H1 (cell line): Measurements from ENCODE around the gene SORCS3. TPM values are rescaled to one million over a fixed set of nuclear protein-coding genes. Genes with fewer than 3 reads are reported as not detected.

Source experiments
- CTCF ChIA-PET: fragments of 300-600 bp; sonication (Branson Sonifier 250); formaldehyde crosslinking; loops from one replicate; lab custom pipeline; 2021; ENCODE audit not compliant: partially characterized antibody; lab: Charles Lee
- POLR2A ChIA-PET: fragments of 300-600 bp; sonication (Branson Sonifier 250); formaldehyde crosslinking; loops from one replicate; lab custom pipeline; 2021; ENCODE audit warnings: inconsistent platforms; ENCODE audit not compliant: partially characterized antibody; lab: Charles Lee
- DNase-seq, 2 experiments: peaks; one replicate each; pipeline versions ENCODE4 v3.0.0 to v3.0.0-alpha.2; 2010 to 2022; ENCODE audit warnings: low spot score in 2 of 2, low read depth in 1 of 2, mixed read lengths in 1 of 2
- FAIRE-seq: peaks from 2 replicates; lab custom pipeline; 2011; peaks lifted over from hg19 to GRCh38; lab: Jason Lieb, UNC
- H2AFZ ChIP-seq: 2 replicates; pipeline ENCODE4 v1.8.1; 2012; ENCODE audit warnings: low read length, inconsistent platforms
- H2AK5ac ChIP-seq: 2 replicates; pipeline ENCODE4 v1.6.1; 2013; ENCODE audit warnings: low read depth, low read length
- H2BK120ac ChIP-seq: replicated peaks from 2 replicates; pipeline ENCODE3; 2013; ENCODE audit warnings: low read depth, low read length, inconsistent platforms
- H2BK12ac ChIP-seq: 2 replicates; pipeline ENCODE4 v1.6.1; 2013; ENCODE audit warnings: low read depth, low read length
- H2BK15ac ChIP-seq: 2 replicates; pipeline ENCODE4 v1.6.1; 2013; ENCODE audit warnings: low read length
- H2BK20ac ChIP-seq: 2 replicates; pipeline ENCODE4 v1.6.1; 2013; ENCODE audit warnings: low read length
- H2BK5ac ChIP-seq: 2 replicates; pipeline ENCODE4 v1.6.1; 2013; ENCODE audit warnings: low read depth, low read length
- H3K14ac ChIP-seq: 2 replicates; pipeline ENCODE4 v1.6.1; 2013; ENCODE audit warnings: inconsistent platforms; ENCODE audit not compliant: insufficient read length
- H3K18ac ChIP-seq: 2 replicates; pipeline ENCODE4 v1.6.1; 2013; ENCODE audit warnings: low read length; ENCODE audit errors: extremely low read depth
- H3K23ac ChIP-seq: 2 replicates; pipeline ENCODE4 v1.6.1; 2013; ENCODE audit warnings: inconsistent platforms; ENCODE audit not compliant: insufficient read length
- H3K23me2 ChIP-seq: 2 replicates; pipeline ENCODE4 v1.6.1; 2013; ENCODE audit warnings: low read depth, low read length
- H3K27ac ChIP-seq: 2 replicates; pipeline ENCODE4 v1.6.1; 2011; ENCODE audit warnings: low read depth, low read length, inconsistent platforms
- H3K27me3 ChIP-seq, 4 experiments: replicated peaks in 1 of 4; 1 replicate in 1 of 4; 2 replicates in 3 of 4; pipeline versions ENCODE4 v1.6.1 to v1.8.1; 2011 to 2013; ENCODE audit warnings: low read length in 3 of 4, mild to moderate bottlenecking in 3 of 4, inconsistent platforms in 2 of 4, mixed read lengths in 2 of 4, moderate library complexity in 1 of 4; ENCODE audit not compliant: control insufficient read depth in 3 of 4, insufficient read depth in 3 of 4; ENCODE audit errors: extremely low read depth in 1 of 4
- H3K36me3 ChIP-seq, 4 experiments: 2 replicates each; pipeline versions ENCODE4 v1.6.1 to v1.8.1; 2011 to 2013; ENCODE audit warnings: mild to moderate bottlenecking in 4 of 4, low read length in 3 of 4, moderate library complexity in 2 of 4, control low read depth in 1 of 4, inconsistent platforms in 1 of 4; ENCODE audit not compliant: insufficient read depth in 4 of 4, control insufficient read depth in 2 of 4
- H3K4ac ChIP-seq: replicated peaks from 2 replicates; pipeline ENCODE3; 2013; ENCODE audit warnings: low read length, low read depth, mixed read lengths, inconsistent platforms; ENCODE audit not compliant: insufficient read length
- H3K4me1 ChIP-seq, 4 experiments: replicated peaks in 1 of 4; 1 replicate in 1 of 4; 2 replicates in 3 of 4; pipeline versions ENCODE4 v1.6.1 to v1.8.1; 2011 to 2013; ENCODE audit warnings: low read length in 3 of 4, inconsistent platforms in 2 of 4, mixed read lengths in 1 of 4; ENCODE audit not compliant: insufficient read depth in 4 of 4, control insufficient read depth in 3 of 4
- H3K4me2 ChIP-seq, 2 experiments: 2 replicates each; pipeline versions ENCODE4 v1.6.1 to v1.8.1; 2011 to 2013; ENCODE audit warnings: low read depth in 2 of 2, low read length in 2 of 2, control low read depth in 1 of 2, inconsistent platforms in 1 of 2, mild to moderate bottlenecking in 1 of 2; ENCODE audit not compliant: insufficient read depth in 1 of 2
- H3K4me3 ChIP-seq, 4 experiments: fragments of 200-600, 300-600 bp in 1 of 4; sonication (generic), shearing (Covaris generic), sonication (Bioruptor Twin) in 1 of 4; 2 replicates each; pipeline versions ENCODE4 v1.5.1 to v1.8.1; 2011 to 2016; ENCODE audit warnings: low read length in 4 of 4, low read depth in 3 of 4, control low read depth in 2 of 4, inconsistent platforms in 2 of 4, mild to moderate bottlenecking in 2 of 4, mixed read lengths in 1 of 4, moderate library complexity in 1 of 4; ENCODE audit not compliant: insufficient read depth in 2 of 4; ENCODE audit errors: extremely low read depth in 1 of 4
- H3K56ac ChIP-seq: replicated peaks from 2 replicates; pipeline ENCODE3; 2013; ENCODE audit warnings: low read depth, mild to moderate bottlenecking, mixed read lengths, low read length, inconsistent platforms; ENCODE audit not compliant: insufficient read length
- H3K79me1 ChIP-seq: 2 replicates; pipeline ENCODE4 v1.6.1; 2013; ENCODE audit warnings: low read depth, low read length, control low read depth
- H3K79me2 ChIP-seq, 2 experiments: 2 replicates each; pipeline versions ENCODE4 v1.6.1 to v1.8.1; 2012 to 2013; ENCODE audit warnings: low read length in 2 of 2, mild to moderate bottlenecking in 2 of 2, inconsistent platforms in 1 of 2; ENCODE audit not compliant: insufficient read depth in 2 of 2, control insufficient read depth in 1 of 2
- H3K9ac ChIP-seq, 4 experiments: replicated peaks in 1 of 4; 1 replicate in 1 of 4; 2 replicates in 3 of 4; pipeline versions ENCODE4 v1.6.1 to v1.8.1; 2011 to 2013; ENCODE audit warnings: low read depth in 3 of 4, low read length in 3 of 4, control low read depth in 2 of 4, mild to moderate bottlenecking in 2 of 4, moderate library complexity in 2 of 4, inconsistent platforms in 1 of 4; ENCODE audit errors: extremely low read depth in 1 of 4
- H3K9me3 ChIP-seq, 2 experiments: 2 replicates each; pipeline versions ENCODE4 v1.6.1 to v1.8.1; 2012 to 2013; ENCODE audit warnings: mild to moderate bottlenecking in 2 of 2, moderate library complexity in 2 of 2, control low read depth in 1 of 2, inconsistent platforms in 1 of 2, low read depth in 1 of 2, low read length in 1 of 2, mixed read lengths in 1 of 2; ENCODE audit not compliant: insufficient read depth in 2 of 2
- H4K20me1 ChIP-seq, 2 experiments: replicated peaks in 1 of 2; 2 replicates each; pipeline versions ENCODE3 to v1.8.1; 2011 to 2013; ENCODE audit warnings: inconsistent platforms in 2 of 2, low read length in 2 of 2, mild to moderate bottlenecking in 1 of 2; ENCODE audit not compliant: insufficient read depth in 2 of 2, control insufficient read depth in 1 of 2
- H4K5ac ChIP-seq: 2 replicates; pipeline ENCODE4 v1.6.1; 2013; ENCODE audit warnings: low read length, low read depth, mixed read lengths, inconsistent platforms; ENCODE audit not compliant: insufficient read length
- H4K8ac ChIP-seq: 2 replicates; pipeline ENCODE4 v1.8.0; 2013; ENCODE audit warnings: mild to moderate bottlenecking, moderate library complexity, low read length, inconsistent platforms; ENCODE audit not compliant: insufficient read depth; ENCODE audit errors: extremely low read depth
- H4K91ac ChIP-seq: replicated peaks from 2 replicates; pipeline ENCODE3; 2013; ENCODE audit warnings: low read length, mixed read lengths, inconsistent platforms; ENCODE audit not compliant: insufficient read length
- ATF2 ChIP-seq: IDR thresholded peaks from 2 replicates; pipeline ENCODE4 v1.6.1; 2012; ENCODE audit warnings: low read length, inconsistent platforms
- BCL11A ChIP-seq, 2 experiments: IDR thresholded peaks; one replicate each; pipeline ENCODE4 v1.6.1; 2011; ENCODE audit warnings: low read depth in 2 of 2, low read length in 2 of 2, mild to moderate bottlenecking in 2 of 2
- CBX5 ChIP-seq: fragments of 300-800, 300-1000 bp; sonication (generic); IDR thresholded peaks from 2 replicates; pipeline ENCODE4 v1.7.1; 2016; ENCODE audit warnings: antibody characterized with exemption, low read length, low read depth
- CBX8 ChIP-seq: fragments of 300-800, 300-1000 bp; sonication (generic); IDR thresholded peaks from 2 replicates; pipeline ENCODE4 v1.7.1; 2016; ENCODE audit warnings: low read depth, low read length, borderline replicate concordance
- EZH2 ChIP-seq: fragments of 200-600 bp; sonication (generic); IDR thresholded peaks from 2 replicates; pipeline ENCODE4 v1.7.1; 2012; ENCODE audit warnings: low read depth, mild to moderate bottlenecking, moderate library complexity, low read length, inconsistent platforms; ENCODE audit not compliant: severe bottlenecking
- GTF2F1 ChIP-seq: IDR thresholded peaks from 2 replicates; pipeline ENCODE4 v1.6.1; 2012; ENCODE audit warnings: low read depth, low read length, improper control_type of control experiment, borderline replicate concordance
- HDAC6 ChIP-seq: IDR thresholded peaks from one replicate; pipeline ENCODE4 v1.7.1; 2012; ENCODE audit warnings: low read depth, mild to moderate bottlenecking, inconsistent platforms, low read length, moderate library complexity
- KDM1A ChIP-seq: fragments of 200-600, 300-600 bp; sonication (generic); IDR thresholded peaks from 2 replicates; pipeline ENCODE4 v1.7.1; 2016; ENCODE audit warnings: mild to moderate bottlenecking, low read length, borderline replicate concordance
- MAFK ChIP-seq: IDR thresholded peaks from 2 replicates; pipeline ENCODE4 v1.6.1; 2012; ENCODE audit warnings: low read depth, mild to moderate bottlenecking, improper control_type of control experiment, low read length
- POU5F1 ChIP-seq: IDR thresholded peaks from 2 replicates; pipeline ENCODE4 v1.6.1; 2011; ENCODE audit warnings: low read depth, mild to moderate bottlenecking, low read length, moderate library complexity
- RAD21 ChIP-seq, 2 experiments: IDR thresholded peaks in 1 of 2; conservative IDR thresholded peaks in 1 of 2; 2 replicates each; pipeline ENCODE4 v1.6.1; 2011; ENCODE audit warnings: low read depth in 2 of 2, low read length in 2 of 2, improper control_type of control experiment in 1 of 2, inconsistent platforms in 1 of 2, mild to moderate bottlenecking in 1 of 2, moderate library complexity in 1 of 2
- TAF7 ChIP-seq: optimal IDR thresholded peaks from 2 replicates; pipeline ENCODE3; 2011; ENCODE audit warnings: low read depth, mild to moderate bottlenecking, inconsistent platforms, low read length, moderate library complexity, borderline replicate concordance
- WGBS, 2 experiments: shearing (Covaris generic) in 1 of 2; methylation state at CpG; one replicate each; pipeline versions ENCODE4 v1.1.6 to v1.1.7; 2013 to 2015; ENCODE audit warnings: low lambda C conversion rate in 2 of 2, mixed read lengths in 2 of 2, inconsistent platforms in 1 of 2, low coverage in 1 of 2, missing lambda C conversion rate in 1 of 2; ENCODE audit not compliant: insufficient replicate concordance in 2 of 2, insufficient coverage in 1 of 2, insufficient read length in 1 of 2; ENCODE audit errors: extremely low coverage in 1 of 2, missing lambda C conversion rate in 1 of 2; 5-methylcytosine and 5-hydroxymethylcytosine counted together
- polyA plus RNA-seq, 7 experiments: library from polyadenylated mRNA; depleted of rRNA in 3 of 7; stranded (reverse) in 5 of 7; unstranded in 2 of 7; fragments of >200 nt in 5 of 7; fragments of 200-250 nt in 2 of 7; gene quantifications; 1 replicate in 5 of 7; 2 replicates in 1 of 7; 4 replicates in 1 of 7; pipeline versions ENCODE4 v1.2.1 to v1.2.3, GENCODE V29; 2011 to 2013; ENCODE audit warnings: missing spikeins in 2 of 7, mixed read lengths in 2 of 7
- total RNA-seq: library from RNA; stranded (reverse); fragmentation: NEBNext Ultra II Directional; extraction: Animal tissue kit (Norgen Biotek cat#: 25700); gene quantifications from 2 replicates; pipeline ENCODE4 v1.2.1, GENCODE V29; 2021

SORCS3 gene
- total and polyA plus RNA-seq, 2 of the 8 experiments (the other 6 are each of a cell fraction or from before 2014, with no cell fraction given): 0.26 to 0.88 TPM

GRCh38 chr10:105145711-105146110, 504.6 kb downstream of the SORCS3 start:
- Histone ChIP-seq H3K23ac (no peak overlapping the region), H4K91ac (no peak overlapping the region), H2BK5ac (no peak overlapping the region), H2BK15ac (no peak overlapping the region), H2AFZ (no peak overlapping the region), H3K4me1 (peaks cover 0 to 4% (median 0%) of the 10 kb centered on the region in 4 experiments; a peak in 1 of 7 replicates), H3K4ac (no peak overlapping the region), H3K14ac (no peak overlapping the region), H3K27ac (no peak overlapping the region), H3K18ac (no peak overlapping the region), H3K79me2 (no peaks in the 10 kb centered on the region), H2BK20ac (no peak overlapping the region), H4K20me1 (no peaks in the 10 kb centered on the region), H3K27me3 (no peaks in the 10 kb centered on the region), H3K9me3 (no peaks in the 10 kb centered on the region), H3K56ac (no peak overlapping the region), H2AK5ac (no peak overlapping the region), H3K4me2 (no peak overlapping the region), H3K9ac (no peak overlapping the region), H3K36me3 (no peaks in the 10 kb centered on the region), H3K4me3 (no peak overlapping the region), H3K79me1 (no peaks in the 10 kb centered on the region), H2BK12ac (no peak overlapping the region), H3K23me2 (no peaks in the 10 kb centered on the region), H4K8ac (no peak overlapping the region), H2BK120ac (no peak overlapping the region), H4K5ac (no peak overlapping the region)
- ChIA-PET POLR2A (no interaction called here), CTCF (no interaction called here)
- FAIRE-seq (no peak), DNase-seq (no peak)
- 74% methylated on average over 2 of the region's 2 CpGs; no CpG with 5 or more reads in 1 of the 2 experiments for WGBS, 2 experiments
- TF ChIP-seq HDAC6: no peak
- no peak for TF ChIP-seq ATF2
- TF ChIP-seq CBX5: no peak
- no peak for TF ChIP-seq POU5F1
- TF ChIP-seq MAFK: no peak
- no peak for TF ChIP-seq TAF7
- no peak for TF ChIP-seq CBX8
- TF ChIP-seq RAD21 (IDR thresholded peaks at IDR 0.05 in 1 of 2, conservative IDR thresholded peaks at IDR 0.05 in 1 of 2; ENCODE audit: low read depth in 2 of 2, low read length in 2 of 2): no peak
- no peak for TF ChIP-seq EZH2
- no peak for TF ChIP-seq KDM1A
- no peak for TF ChIP-seq GTF2F1
- no peak for TF ChIP-seq BCL11A (IDR thresholded peaks at IDR 0.05; ENCODE audit: low read depth in 2 of 2, low read length in 2 of 2)
